MCF 10A (cell line): Measurements from ENCODE around the gene TMEM256. TPM values are rescaled to one million over a fixed set of nuclear protein-coding genes. Genes with fewer than 3 reads are reported as not detected.
A peak's percentile ranks its signal among the peaks of the same experiment; 100 is the strongest.

Experiments
- BruUV-seq: library from RNA; stranded (reverse); fragments of 400-500 nt; replicated peaks from 2 replicates; lab custom pipeline; 2021; lab: Mats Ljungman, UMichigan
- CTCF ChIA-PET: fragments of 300-600 bp; sonication (Branson Sonifier 250); formaldehyde crosslinking; extraction: SDS; loops from one replicate; lab custom pipeline; 2021; ENCODE audit warnings: antibody characterized with exemption, inconsistent platforms; lab: Yijun Ruan, JAX
- POLR2A ChIA-PET: fragments of 300-600, 350-650 bp; sonication (Branson Sonifier 250); formaldehyde crosslinking; extraction: SDS; loops from one replicate; lab custom pipeline; 2020; ENCODE audit warnings: antibody characterized with exemption, inconsistent platforms; lab: Yijun Ruan, JAX
- DNase-seq: peaks from one replicate; pipeline ENCODE4 v3.0.0-alpha.2; 2018; ENCODE audit not compliant: unreplicated experiment
- H3K27ac Mint-ChIP-seq: one replicate; pipeline ENCODE4 v1.8.0; 2022; ENCODE audit warnings: mild to moderate bottlenecking, low read depth, mixed read lengths; ENCODE audit not compliant: unreplicated experiment
- H3K27me3 Mint-ChIP-seq: one replicate; pipeline ENCODE4 v1.8.0; 2022; ENCODE audit warnings: mixed read lengths; ENCODE audit not compliant: insufficient read depth, unreplicated experiment
- H3K36me3 Mint-ChIP-seq: one replicate; pipeline ENCODE4 v1.8.0; 2022; ENCODE audit warnings: mild to moderate bottlenecking, moderate library complexity, mixed read lengths; ENCODE audit not compliant: insufficient read depth, unreplicated experiment
- H3K4me1 Mint-ChIP-seq: one replicate; pipeline ENCODE4 v1.8.0; 2022; ENCODE audit warnings: mixed read lengths; ENCODE audit not compliant: insufficient read depth, unreplicated experiment
- H3K4me3 Mint-ChIP-seq: one replicate; pipeline ENCODE4 v1.8.0; 2022; ENCODE audit warnings: mild to moderate bottlenecking, moderate library complexity, mixed read lengths; ENCODE audit not compliant: unreplicated experiment
- H3K9me3 Mint-ChIP-seq: one replicate; pipeline ENCODE4 v1.8.0; 2022; ENCODE audit warnings: mixed read lengths; ENCODE audit not compliant: unreplicated experiment
- intact Hi-C: fragments of 100-400 bp; cut with micrococcal nuclease; formaldehyde crosslinking; loops from 2 replicates; pipeline ENCODE4 v1.14.1; 2022
- total RNA-seq: library from RNA; stranded (reverse); gene quantifications from 2 replicates; pipeline ENCODE4 v1.2.3, GENCODE V29; 2022
- TF ChIP-seq, protein P1 (sequence below): fragments of 200-600 bp; IDR thresholded peaks from one replicate; pipeline ENCODE4 v1.8.0; 2022; ENCODE audit warnings: antibody characterized with exemption, mild to moderate bottlenecking; ENCODE audit not compliant: unreplicated experiment

TMEM256 gene
- total RNA-seq, 1 experiment from 2014 or later, result 42.9 TPM

GRCh38 chr17:7355573-7355972, 48.3 kb downstream of the TMEM256 start:
- H3K27me3 Mint-ChIP-seq, result no peaks in the 10 kb centered on the region
- intact Hi-C loops, result loop anchor here (2.0 to 10.0 kb wide), 2 partner anchors 25 to 329 kb away; partner anchors contain the start of genes TNK1, TP53 and WRAP53
- H3K4me1 Mint-ChIP-seq, result peaks cover 11% of the 10 kb centered on the region
- CTCF ChIA-PET, result interaction anchor here (0.6 to 6.0 kb wide), 35 partner anchors 13 to 361 kb away, joined by 3 to 57 read pairs (median 4); partner anchors contain the start of genes GABARAP, PLSCR3, POLR2A and TMEM102
- no peaks in the 10 kb centered on the region for H3K9me3 Mint-ChIP-seq
- peaks cover 14% of the 10 kb centered on the region for H3K36me3 Mint-ChIP-seq
- POLR2A ChIA-PET, result interaction anchor here (0.7 to 7.3 kb wide), 13 partner anchors 25 to 228 kb away, joined by 3 to 76 read pairs (median 4); partner anchors contain the start of genes MPDU1, NEURL4, PLSCR3 and POLR2A
- BruUV-seq, result no TSS peak
- peak overlapping the region; percentile 12 for H3K27ac Mint-ChIP-seq
- no peak overlapping the region for H3K4me3 Mint-ChIP-seq
- TF ChIP-seq, protein P1, sequence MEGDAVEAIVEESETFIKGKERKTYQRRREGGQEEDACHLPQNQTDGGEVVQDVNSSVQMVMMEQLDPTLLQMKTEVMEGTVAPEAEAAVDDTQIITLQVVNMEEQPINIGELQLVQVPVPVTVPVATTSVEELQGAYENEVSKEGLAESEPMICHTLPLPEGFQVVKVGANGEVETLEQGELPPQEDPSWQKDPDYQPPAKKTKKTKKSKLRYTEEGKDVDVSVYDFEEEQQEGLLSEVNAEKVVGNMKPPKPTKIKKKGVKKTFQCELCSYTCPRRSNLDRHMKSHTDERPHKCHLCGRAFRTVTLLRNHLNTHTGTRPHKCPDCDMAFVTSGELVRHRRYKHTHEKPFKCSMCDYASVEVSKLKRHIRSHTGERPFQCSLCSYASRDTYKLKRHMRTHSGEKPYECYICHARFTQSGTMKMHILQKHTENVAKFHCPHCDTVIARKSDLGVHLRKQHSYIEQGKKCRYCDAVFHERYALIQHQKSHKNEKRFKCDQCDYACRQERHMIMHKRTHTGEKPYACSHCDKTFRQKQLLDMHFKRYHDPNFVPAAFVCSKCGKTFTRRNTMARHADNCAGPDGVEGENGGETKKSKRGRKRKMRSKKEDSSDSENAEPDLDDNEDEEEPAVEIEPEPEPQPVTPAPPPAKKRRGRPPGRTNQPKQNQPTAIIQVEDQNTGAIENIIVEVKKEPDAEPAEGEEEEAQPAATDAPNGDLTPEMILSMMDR, result no peak
- no peak for DNase-seq

GRCh38 chr17:7355053-7355452, 48.8 kb downstream of the TMEM256 start, which contains the start of gene TMEM95:
TSS of gene TMEM95 (plus strand) at chr17:7355156. CDS start at chr17:7355205, 49 bp downstream.
- Mint-ChIP-seq H3K27ac (peak within 1 kb of the TSS; percentile 93), H3K9me3 (no peaks in the 10 kb centered on the region), H3K4me3 (peak within 1 kb of the TSS; percentile 85), H3K36me3 (peaks cover 14% of the 10 kb centered on the region), H3K27me3 (no peaks in the 10 kb centered on the region), H3K4me1 (peaks cover 11% of the 10 kb centered on the region)
- ChIA-PET CTCF (interaction anchor here (0.6 to 6.0 kb wide), 21 partner anchors 15 to 332 kb away, joined by 3 to 57 read pairs (median 5); partner anchors contain the start of genes POLR2A, TMEM102 and TP53), POLR2A (interaction anchor here (0.6 to 7.3 kb wide), 21 partner anchors 20 to 577 kb away, joined by 3 to 76 read pairs (median 5); partner anchors contain the start of genes GPS2, NEURL4, PLSCR3 and POLR2A)
- DNase-seq, result no peak
- no TSS peak for BruUV-seq
- intact Hi-C loops, result loop anchor here (2.0 to 10.0 kb wide), 2 partner anchors 26 to 330 kb away; partner anchors contain the start of genes TNK1, TP53 and WRAP53
- TF ChIP-seq, protein P1, result no peak

- peak overlapping the region; percentile 93 for H3K27ac Mint-ChIP-seq
- peaks cover 17% of the 10 kb centered on the region for H3K4me1 Mint-ChIP-seq
- H3K36me3 Mint-ChIP-seq, result peaks cover 14% of the 10 kb centered on the region
- ChIA-PET POLR2A (interaction anchor here (0.6 to 7.3 kb wide), 21 partner anchors 20 to 577 kb away, joined by 3 to 76 read pairs (median 5); partner anchors contain the start of genes GPS2, NEURL4, PLSCR3 and POLR2A), CTCF (interaction anchor here (0.6 to 6.0 kb wide), 10 partner anchors 31 to 309 kb away, joined by 3 to 57 read pairs (median 4); partner anchors contain the start of gene TMEM102)
- no TSS peak for BruUV-seq
- no peaks in the 10 kb centered on the region for H3K9me3 Mint-ChIP-seq
- TF ChIP-seq, protein P1, result no peak
- intact Hi-C loops, result loop anchor here (2.0 to 10.0 kb wide), 3 partner anchors 26 to 330 kb away; partner anchors contain the start of genes POLR2A, SLC35G6, TNK1 and TP53
- H3K27me3 Mint-ChIP-seq, result no peaks in the 10 kb centered on the region
- H3K4me3 Mint-ChIP-seq, result peak overlapping the region; percentile 85
- peak; percentile 91 for DNase-seq
Observed at GRCh38 chr17:7354262-7354843, 49.5 kb downstream of the TMEM256 start.

Other genes with a start within 250 kb of the TMEM256 start
- 0.37 and 0.59 TPM in 2 replicates for gene ASGR1, start 224.7 kb downstream of the TMEM256 start, total RNA-seq
- 7.6 TPM in 2 replicates for gene DLG4, start 184.3 kb downstream of the TMEM256 start, total RNA-seq
- 387 and 413 TPM in 2 replicates for gene ACADVL, start 184.2 kb downstream of the TMEM256 start, total RNA-seq
- gene DVL2, start 169.6 kb downstream of the TMEM256 start, total RNA-seq, result 34.9 and 37.4 TPM in 2 replicates
- 41.8 and 47.1 TPM in 2 replicates for gene PHF23, start 164.6 kb downstream of the TMEM256 start, total RNA-seq
- gene GABARAP, start 161.6 kb downstream of the TMEM256 start, total RNA-seq, result 226 and 294 TPM in 2 replicates
- gene CTDNEP1, start 152.4 kb downstream of the TMEM256 start, total RNA-seq, result 145 and 148 TPM in 2 replicates
- gene ELP5, start 151.9 kb downstream of the TMEM256 start, total RNA-seq, result 81.0 and 91.3 TPM in 2 replicates
- gene CLDN7, start 141.6 kb downstream of the TMEM256 start, total RNA-seq, result 20.8 and 23.9 TPM in 2 replicates
- gene SLC2A4, start 122.4 kb downstream of the TMEM256 start, total RNA-seq, result not detected in 2 replicates
- 0.40 and 0.44 TPM in 2 replicates for gene YBX2, start 109.5 kb downstream of the TMEM256 start, total RNA-seq
- gene EIF5A, start 96.5 kb downstream of the TMEM256 start, total RNA-seq, result 1,142 and 1,190 TPM in 2 replicates
- 29.4 and 49.8 TPM in 2 replicates for gene GPS2, start 88.7 kb downstream of the TMEM256 start, total RNA-seq
- 36.9 and 39.3 TPM in 2 replicates for gene NEURL4, start 74.8 kb downstream of the TMEM256 start, total RNA-seq
- 4.4 and 4.9 TPM in 2 replicates for gene ACAP1, start 67.6 kb downstream of the TMEM256 start, total RNA-seq
- 9.2 and 10.1 TPM in 2 replicates for gene KCTD11, start 51.9 kb downstream of the TMEM256 start, total RNA-seq
- not detected in 2 replicates for gene TMEM95, start 48.9 kb downstream of the TMEM256 start, total RNA-seq
- gene TNK1, start 23.0 kb downstream of the TMEM256 start, total RNA-seq, result 6.4 and 8.0 TPM in 2 replicates
- gene PLSCR3, start 9.6 kb downstream of the TMEM256 start, total RNA-seq, result 53.8 and 59.0 TPM in 2 replicates
- gene NLGN2, start 3.7 kb upstream of the TMEM256 start, total RNA-seq, result 6.7 and 9.0 TPM in 2 replicates
- not detected in 2 replicates for gene SPEM1, start 16.2 kb upstream of the TMEM256 start, total RNA-seq
- not detected in 2 replicates for gene SPEM2, start 21.5 kb upstream of the TMEM256 start, total RNA-seq
- gene SPEM3, start 24.8 kb upstream of the TMEM256 start, total RNA-seq, result not detected in 2 replicates
- 6.1 and 6.3 TPM in 2 replicates for gene TMEM102, start 31.3 kb upstream of the TMEM256 start, total RNA-seq
- gene FGF11, start 35.4 kb upstream of the TMEM256 start, total RNA-seq, result 0.84 and 2.1 TPM in 2 replicates
- 3.3 and 7.8 TPM in 2 replicates for gene CHRNB1, start 41.0 kb upstream of the TMEM256 start, total RNA-seq
- gene ZBTB4, start 75.5 kb upstream of the TMEM256 start, total RNA-seq, result 26.3 and 29.1 TPM in 2 replicates
- not detected in 2 replicates for gene SLC35G6, start 77.3 kb upstream of the TMEM256 start, total RNA-seq
- gene POLR2A, start 80.3 kb upstream of the TMEM256 start, total RNA-seq, result 89.6 and 107 TPM in 2 replicates
- 3.5 and 3.9 TPM in 2 replicates for gene TNFSF12, start 145.0 kb upstream of the TMEM256 start, total RNA-seq
- gene TNFSF13, start 154.7 kb upstream of the TMEM256 start, total RNA-seq, result 6.3 and 10.8 TPM in 2 replicates
- gene SENP3, start 157.8 kb upstream of the TMEM256 start, total RNA-seq, result 66.9 and 67.3 TPM in 2 replicates
- 6.9 and 10.6 TPM in 2 replicates for gene CD68, start 175.5 kb upstream of the TMEM256 start, total RNA-seq
- 52.0 and 56.5 TPM in 2 replicates for gene MPDU1, start 179.8 kb upstream of the TMEM256 start, total RNA-seq
- 32.6 and 34.4 TPM in 2 replicates for gene SOX15, start 186.0 kb upstream of the TMEM256 start, total RNA-seq
- gene FXR2, start 210.8 kb upstream of the TMEM256 start, total RNA-seq, result 60.7 and 65.1 TPM in 2 replicates
- gene SAT2, start 223.7 kb upstream of the TMEM256 start, total RNA-seq, result 66.8 and 82.7 TPM in 2 replicates
- gene SHBG, start 226.0 kb upstream of the TMEM256 start, total RNA-seq, result 0.35 and 1.1 TPM in 2 replicates
- not detected in 2 replicates for gene ATP1B2, start 246.8 kb upstream of the TMEM256 start, total RNA-seq